IPS-11a (cell line): Measurements from ENCODE around the gene NAALAD2.
"Not testable (repeated sequence)": the region's sequence is repeated elsewhere in the genome, so short reads cannot be mapped to it uniquely, and the experiment has no call there.

Experiments
- H3K4me3 ChIP-seq: one replicate; pipeline ENCODE4 v1.5.1; 2013; ENCODE audit warnings: low read depth, low read length, control low read depth

Gene NAALAD2

DNA sequence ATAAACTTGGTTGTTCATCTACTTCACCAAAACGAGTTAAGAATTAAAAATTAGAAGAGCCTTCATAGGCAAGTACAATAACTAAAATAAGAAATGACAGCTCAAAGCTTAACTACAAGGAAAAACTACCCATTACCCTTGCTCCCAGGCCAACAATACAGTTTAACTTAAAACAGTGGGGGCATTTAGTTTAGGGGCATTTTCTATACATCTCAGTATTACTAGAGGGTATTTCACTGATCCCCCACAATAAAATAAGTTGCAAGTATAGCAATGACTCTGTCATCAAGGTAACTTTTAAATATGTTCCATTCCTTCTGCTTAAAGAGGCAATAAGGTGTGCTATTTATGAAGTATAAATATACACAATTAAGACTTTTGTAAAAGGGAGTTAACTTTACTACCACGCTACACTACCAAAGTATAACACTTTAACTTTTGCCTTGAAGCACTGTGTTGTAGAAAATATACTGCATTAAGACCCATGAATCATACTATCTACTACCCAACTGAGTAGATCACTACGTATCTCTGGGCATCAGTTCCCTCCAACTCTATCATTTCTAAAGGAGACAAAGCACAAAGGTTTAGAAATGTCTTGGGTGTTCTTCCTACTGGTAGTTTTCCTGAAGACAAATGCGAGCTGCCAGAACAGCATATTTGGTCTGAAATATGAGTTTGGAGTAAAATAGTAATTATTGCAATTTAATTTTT lies 58.6 kb downstream of the NAALAD2 start:
- H3K4me3 ChIP-seq, result no peak overlapping the region

- H3K4me3 ChIP-seq, result no peak overlapping the region
Measured at GRCh38 chr11:90197377-90197776, 62.9 kb downstream of the NAALAD2 start.

GRCh38 chr11:90202342-90202741 lies 67.9 kb downstream of the NAALAD2 start:
- H3K4me3 ChIP-seq, result no peak overlapping the region

DNA sequence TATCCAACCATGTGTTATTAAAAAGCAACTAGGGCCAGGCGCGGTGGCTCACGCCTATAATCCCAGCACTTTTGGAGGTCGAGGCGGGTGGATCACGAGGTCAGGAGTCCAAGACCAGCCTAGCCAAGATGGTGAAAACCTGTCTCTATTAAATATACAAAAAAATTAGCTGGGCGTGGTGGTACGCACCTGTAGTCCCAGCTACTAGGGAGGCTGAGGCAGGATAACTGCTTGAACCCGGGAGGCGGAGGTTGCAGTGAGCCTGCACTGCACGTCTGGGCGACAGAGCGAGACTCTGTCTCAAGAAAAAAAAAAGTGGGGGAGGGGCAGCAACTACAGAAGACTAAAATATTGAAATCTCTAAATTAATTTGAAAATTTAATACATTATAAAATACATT lies 69.9 kb downstream of the NAALAD2 start:
- no peak overlapping the region for H3K4me3 ChIP-seq

DNA sequence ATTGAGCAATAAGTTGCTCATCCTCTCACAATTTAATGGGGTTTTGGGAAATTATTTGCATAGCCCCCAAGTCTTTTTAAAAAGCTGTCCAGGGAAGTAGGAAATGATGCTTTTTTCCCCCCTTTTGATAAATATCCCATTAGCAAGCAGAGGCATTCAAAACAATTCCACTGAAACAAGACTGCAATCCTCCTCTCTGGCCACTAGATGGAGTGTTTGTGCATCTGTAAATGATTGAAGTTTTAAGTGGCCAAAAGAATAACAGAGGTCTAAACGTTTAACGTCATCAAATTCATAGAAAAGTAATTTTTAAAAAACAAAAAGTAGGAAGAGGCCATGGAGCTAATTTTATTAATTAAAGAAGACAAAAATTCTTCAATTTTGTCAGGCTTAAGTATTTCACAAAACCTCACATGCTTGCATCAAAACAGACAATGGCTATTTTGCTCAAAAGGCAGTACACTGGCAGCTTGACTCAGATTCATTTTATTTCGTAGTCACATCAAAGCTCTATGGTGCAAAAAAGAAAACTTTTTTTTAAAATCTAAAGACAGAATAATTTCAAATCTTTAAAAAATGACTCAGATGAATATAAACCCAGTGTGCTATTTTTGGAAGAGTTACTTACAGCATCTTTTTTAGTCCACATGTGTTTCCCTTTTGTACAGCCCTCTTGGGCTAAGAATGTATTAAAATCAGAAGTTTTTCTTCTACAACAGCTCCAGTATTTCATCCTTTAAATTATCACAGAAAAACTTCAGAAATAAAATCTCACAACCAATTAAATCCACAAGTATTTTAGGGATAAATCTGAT lies 70.6 kb downstream of the NAALAD2 start:
- no peak overlapping the region for H3K4me3 ChIP-seq

- not testable (repeated sequence) for H3K4me3 ChIP-seq
Measured at GRCh38 chr11:90207992-90208391, 73.5 kb downstream of the NAALAD2 start.

DNA sequence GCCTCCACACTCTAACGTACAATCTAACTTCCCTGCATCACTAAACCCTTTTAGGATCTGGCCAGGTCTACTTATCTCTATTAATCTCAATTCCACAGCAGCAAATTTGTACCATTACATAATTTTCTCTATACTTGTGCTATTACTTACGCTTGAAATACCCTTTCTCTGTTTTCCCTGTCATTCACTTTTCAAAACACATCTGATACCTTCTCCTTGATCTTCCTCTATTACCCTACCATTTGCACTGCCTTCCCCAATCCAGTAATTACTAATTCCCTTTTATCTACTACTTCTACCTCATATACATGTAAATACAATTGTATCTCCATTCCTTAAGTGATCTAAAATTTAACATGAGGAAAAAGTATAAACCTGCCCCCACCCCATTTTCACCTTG lies 74.4 kb downstream of the NAALAD2 start:
- no peak overlapping the region for H3K4me3 ChIP-seq

DNA sequence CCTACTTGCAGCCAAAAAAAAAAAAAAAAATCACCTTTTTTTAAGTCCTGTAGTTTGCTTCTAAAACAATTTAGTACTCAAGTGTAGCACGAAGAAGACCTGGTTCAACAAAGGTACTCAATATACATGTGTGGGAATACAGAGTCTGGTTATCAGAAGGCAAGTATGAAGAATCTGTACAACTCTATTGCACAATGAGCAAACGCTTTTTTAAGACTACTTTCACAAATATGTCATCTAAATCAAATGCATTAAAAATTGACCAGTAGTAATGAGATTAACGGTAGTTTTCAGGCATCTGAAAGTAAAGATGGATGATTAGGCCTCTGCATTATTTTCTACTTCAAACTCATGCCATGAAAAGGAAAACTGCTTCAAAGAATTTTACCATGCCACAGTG lies 78.9 kb downstream of the NAALAD2 start:
- no peak overlapping the region for H3K4me3 ChIP-seq

DNA sequence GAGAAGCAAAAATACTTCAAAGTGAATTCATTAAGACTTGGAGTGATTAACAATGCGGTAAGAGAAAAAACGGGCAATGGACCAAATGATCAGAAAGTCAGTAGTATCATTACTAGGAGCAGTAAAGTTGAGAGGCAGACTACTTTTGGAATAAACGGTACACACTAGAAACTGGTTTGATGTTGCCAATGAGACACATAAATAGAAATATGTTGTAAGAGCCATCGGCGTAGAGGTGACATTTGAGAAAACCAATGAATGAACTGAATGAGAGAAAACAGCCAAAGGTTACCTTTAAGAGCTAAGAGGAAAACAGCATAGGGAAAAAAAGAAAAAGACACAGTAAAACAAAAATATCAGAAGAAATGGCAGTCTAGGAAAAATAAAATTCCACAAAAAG lies 82.1 kb downstream of the NAALAD2 start:
- no peak overlapping the region for H3K4me3 ChIP-seq

DNA sequence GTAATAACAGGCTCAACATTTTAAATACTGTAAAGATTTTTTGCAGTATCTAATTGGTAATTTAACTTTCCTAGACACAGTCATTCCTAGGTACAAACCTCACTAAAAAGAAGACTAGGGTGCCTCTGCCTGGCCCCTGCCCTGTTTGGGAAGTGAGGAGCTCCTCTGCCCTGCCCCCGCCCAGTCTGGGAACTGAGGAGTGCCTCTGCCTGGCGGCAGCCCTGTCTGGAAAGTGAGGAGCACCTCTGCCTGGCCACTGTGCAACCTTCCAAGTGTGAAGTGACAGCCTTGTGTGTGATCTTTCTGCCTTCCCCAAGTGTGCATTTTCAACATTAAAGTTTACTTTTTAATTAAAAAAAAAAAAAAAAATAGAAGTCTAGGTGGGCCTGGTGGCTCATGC lies 84.1 kb downstream of the NAALAD2 start:
- H3K4me3 ChIP-seq, result no peak overlapping the region

GRCh38 chr11:90219438-90219837 lies 85.0 kb downstream of the NAALAD2 start:
- no peak overlapping the region for H3K4me3 ChIP-seq

DNA sequence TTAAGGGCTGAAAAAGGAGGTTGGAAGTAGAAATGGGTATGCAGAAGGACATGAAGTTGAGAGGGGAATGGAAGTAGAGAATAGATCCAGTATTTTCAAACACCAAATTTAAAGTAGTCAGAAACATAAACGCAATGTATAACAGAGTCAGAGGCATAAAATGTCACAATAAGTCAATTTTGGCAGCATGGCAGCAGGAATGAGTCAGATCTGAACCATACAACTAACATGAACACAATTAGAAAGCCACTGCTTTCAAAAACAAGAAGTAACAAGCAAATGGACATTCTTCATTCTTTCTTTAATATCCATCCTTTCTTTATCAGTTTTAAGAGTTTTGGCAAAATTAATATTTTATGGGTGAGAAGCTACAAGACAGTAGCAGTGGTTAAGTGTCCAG lies 85.9 kb downstream of the NAALAD2 start:
- no peak overlapping the region for H3K4me3 ChIP-seq

- H3K4me3 ChIP-seq, result peak overlapping the region; percentile 76
Measured at GRCh38 chr11:90221803-90222458, 87.5 kb downstream of the NAALAD2 start.

- peak within 1 kb of the TSS; percentile 76 for H3K4me3 ChIP-seq
Measured at GRCh38 chr11:90222459-90223247, 88.2 kb downstream of the NAALAD2 start, which contains the start of gene CHORDC1. Gene CHORDC1, minus strand, starts transcription at chr11:90223049. Its CDS starts 95 bp downstream, at chr11:90222954.

- H3K4me3 ChIP-seq, result peak overlapping the region; percentile 76
Measured at GRCh38 chr11:90223248-90223585, 88.8 kb downstream of the NAALAD2 start.

DNA sequence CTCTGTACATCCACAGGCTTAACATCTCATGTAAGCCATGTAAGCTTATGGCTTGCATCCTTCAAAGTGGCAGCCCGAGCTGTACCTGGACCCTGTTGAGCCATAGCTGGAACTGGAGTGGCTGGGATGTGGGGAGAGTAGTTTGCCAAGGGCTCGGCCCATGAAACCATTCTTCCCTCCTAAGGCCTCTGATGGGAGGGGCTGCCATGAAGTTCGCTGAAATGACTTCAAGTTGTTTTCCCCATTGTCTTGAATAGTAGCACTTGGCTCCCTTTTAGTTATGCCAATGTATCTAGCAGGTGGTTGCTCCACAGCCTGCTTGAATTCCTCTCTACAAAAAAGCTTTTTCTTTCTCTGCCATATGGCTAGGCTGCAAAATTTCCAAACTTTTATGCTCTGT lies 93.6 kb downstream of the NAALAD2 start:
- H3K4me3 ChIP-seq, result no peak overlapping the region

DNA sequence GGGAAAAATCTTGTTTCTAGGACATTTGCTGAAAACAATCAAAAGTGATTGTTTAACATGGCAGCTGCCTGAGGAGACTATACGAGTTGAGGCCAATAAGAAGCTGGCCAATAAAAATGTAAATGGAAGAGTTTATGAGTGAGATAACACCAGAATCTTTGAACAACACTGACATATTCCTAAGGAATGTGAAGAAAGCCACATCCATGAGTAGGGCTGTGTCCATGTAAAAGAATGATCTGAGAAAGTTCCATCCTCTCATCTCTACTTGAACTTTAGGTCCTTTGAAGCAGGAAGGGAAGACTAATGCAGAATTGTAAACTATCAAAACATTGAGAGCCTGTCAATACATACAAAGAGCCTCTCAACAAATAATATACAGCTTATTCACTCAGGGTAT lies 95.3 kb downstream of the NAALAD2 start:
- H3K4me3 ChIP-seq, result no peak overlapping the region

- no peak overlapping the region for H3K4me3 ChIP-seq
Measured at GRCh38 chr11:90234977-90235376, 100.5 kb downstream of the NAALAD2 start.

GRCh38 chr11:90235526-90235925 lies 101.1 kb downstream of the NAALAD2 start:
- no peak overlapping the region for H3K4me3 ChIP-seq

DNA sequence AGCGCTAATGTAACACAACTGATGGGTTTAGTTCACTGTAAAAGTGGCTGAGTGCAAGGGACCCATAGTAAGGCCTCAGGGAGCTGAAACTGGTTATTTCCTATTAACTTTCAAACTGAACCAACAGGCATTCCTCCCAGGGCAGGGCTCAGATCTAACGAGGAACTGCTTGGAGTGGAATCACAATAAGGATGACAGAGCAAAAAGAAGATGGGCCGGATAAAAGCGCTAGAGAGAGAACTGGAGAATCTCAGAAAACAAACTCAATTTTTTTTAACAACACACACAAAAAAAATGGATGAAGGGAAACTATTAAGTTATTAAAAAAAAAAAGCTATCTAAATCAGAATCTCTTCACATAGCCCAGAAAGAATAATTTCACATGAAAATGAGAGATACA lies 102.5 kb downstream of the NAALAD2 start:
- no peak overlapping the region for H3K4me3 ChIP-seq

DNA sequence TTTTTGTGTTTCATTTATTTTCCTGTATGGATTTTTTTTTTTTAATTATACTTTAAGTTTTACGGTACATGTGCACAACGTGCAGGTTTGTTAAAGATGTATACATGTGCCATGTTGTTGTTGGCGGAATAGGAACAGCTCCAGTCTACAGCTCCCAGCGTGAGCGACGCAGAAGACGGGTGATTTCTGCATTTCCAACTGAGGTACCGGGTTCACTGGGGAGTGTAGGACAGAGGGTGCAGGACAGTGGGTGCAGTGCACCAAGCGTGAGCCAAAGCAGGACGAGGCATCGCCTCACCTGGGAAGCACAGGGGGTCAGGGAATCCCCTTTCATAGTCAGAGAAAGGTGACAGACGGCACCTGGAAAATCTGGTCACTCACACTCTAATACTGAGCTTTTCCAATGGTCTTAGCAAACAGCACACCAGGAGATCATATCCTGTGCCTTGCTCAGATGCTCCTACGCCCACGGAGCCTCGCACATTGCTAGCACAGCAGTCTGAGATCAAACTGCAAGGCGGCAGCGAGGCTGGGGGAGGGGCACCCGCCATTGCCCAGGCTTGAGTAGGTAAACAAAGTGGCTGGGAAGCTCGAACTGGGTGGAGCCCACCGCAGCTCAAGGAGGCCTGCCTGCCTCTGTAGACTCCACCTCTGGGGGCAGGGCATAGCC lies 105.6 kb downstream of the NAALAD2 start:
- H3K4me3 ChIP-seq, result not testable (repeated sequence)
